Choroid plexus epithelial cell (primary cell): ENCODE results near the gene STYXL1.

Experiments used
- DNase-seq: peaks from one replicate; pipeline ENCODE4 v3.0.0-alpha.2; 2010; ENCODE audit warnings: low read depth
- H3K4me3 ChIP-seq: 2 replicates; pipeline ENCODE4 v1.5.1; 2011; ENCODE audit warnings: low read depth, mild to moderate bottlenecking, control low read depth, low read length, moderate library complexity
- CTCF ChIP-seq: conservative IDR thresholded peaks from 2 replicates; pipeline ENCODE4 v1.5.1; 2011; ENCODE audit warnings: low read depth, mild to moderate bottlenecking, control low read depth, inconsistent platforms, low read length, moderate library complexity

The STYXL1 gene

GRCh38 chr7:75950111-75950681 lies 97.6 kb downstream of the STYXL1 start:
- DNase-seq: no peak
- TF ChIP-seq CTCF: no peak
- H3K4me3 ChIP-seq: no peak overlapping the region

DNA sequence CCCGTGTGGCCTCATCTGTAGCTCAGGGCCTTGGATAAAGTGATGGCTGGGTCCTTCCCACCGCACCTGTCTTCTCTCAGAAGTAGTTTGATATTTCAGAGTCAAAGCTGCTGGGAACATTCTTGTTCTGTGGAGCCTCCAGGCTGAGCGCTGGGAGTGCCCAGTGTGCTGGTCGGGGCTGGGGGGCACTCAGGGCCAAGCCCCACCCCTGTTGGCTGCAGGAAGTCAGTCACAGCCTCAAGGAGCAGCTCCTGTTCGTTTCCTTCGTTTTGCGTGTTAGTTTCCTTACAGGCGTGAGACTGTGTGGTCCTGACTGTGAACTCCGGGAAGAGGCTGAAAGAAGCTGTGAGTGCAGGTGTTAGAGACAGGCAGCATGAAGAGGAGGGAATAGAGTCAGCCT lies 99.6 kb downstream of the STYXL1 start:
- no peak for TF ChIP-seq CTCF
- no peak for DNase-seq
- H3K4me3 ChIP-seq: no peak overlapping the region
